Measurements from ENCODE around the gene RBM34.
"Not testable (repeated sequence)": the region's sequence is repeated elsewhere in the genome, so short reads cannot be mapped to it uniquely, and the experiment has no call there.

The RBM34 gene

GRCh38 chr1:235091319-235092044 lies 69.6 kb downstream of the RBM34 start:
- DNase-seq, result not testable (repeated sequence)

GRCh38 chr1:235090406-235091069 lies 70.5 kb downstream of the RBM34 start:
- no peak for DNase-seq

GRCh38 chr1:235088907-235089306 lies 72.1 kb downstream of the RBM34 start:
- no peak for DNase-seq

DNA sequence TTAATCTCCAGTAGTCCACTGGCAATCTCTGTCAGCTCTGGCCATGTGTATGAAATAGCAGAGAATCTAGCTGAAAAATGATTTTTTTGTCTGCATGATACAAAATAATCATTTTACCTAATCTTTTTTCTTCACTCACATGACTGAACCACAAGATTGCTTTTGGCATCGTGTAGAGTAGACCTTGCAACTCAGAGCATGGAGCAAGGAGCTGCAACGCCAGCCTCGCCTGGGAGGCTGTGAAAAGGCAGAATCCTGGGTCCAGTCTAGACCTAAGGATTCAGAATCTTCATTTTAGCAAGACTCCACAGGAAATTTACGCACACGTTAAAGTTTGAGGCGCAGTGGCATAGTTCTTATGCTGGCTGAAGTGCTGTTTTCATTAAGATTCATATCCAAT lies 72.6 kb downstream of the RBM34 start:
- no peak for DNase-seq

- DNase-seq, result no peak
Measured at GRCh38 chr1:235087906-235088305, 73.1 kb downstream of the RBM34 start.

GRCh38 chr1:235085411-235086117 lies 75.5 kb downstream of the RBM34 start:
- not testable (repeated sequence) for DNase-seq
